ENCODE results near the gene ZCWPW1. TPM values are rescaled to one million over a fixed set of nuclear protein-coding genes. Genes with fewer than 3 reads are reported as not detected.

Gene ZCWPW1
- total and polyA plus RNA-seq, 2 of the 8 experiments (the other 6 are each of a cell fraction or from before 2014, with no cell fraction given), result 0.51 to 1.4 TPM

DNA sequence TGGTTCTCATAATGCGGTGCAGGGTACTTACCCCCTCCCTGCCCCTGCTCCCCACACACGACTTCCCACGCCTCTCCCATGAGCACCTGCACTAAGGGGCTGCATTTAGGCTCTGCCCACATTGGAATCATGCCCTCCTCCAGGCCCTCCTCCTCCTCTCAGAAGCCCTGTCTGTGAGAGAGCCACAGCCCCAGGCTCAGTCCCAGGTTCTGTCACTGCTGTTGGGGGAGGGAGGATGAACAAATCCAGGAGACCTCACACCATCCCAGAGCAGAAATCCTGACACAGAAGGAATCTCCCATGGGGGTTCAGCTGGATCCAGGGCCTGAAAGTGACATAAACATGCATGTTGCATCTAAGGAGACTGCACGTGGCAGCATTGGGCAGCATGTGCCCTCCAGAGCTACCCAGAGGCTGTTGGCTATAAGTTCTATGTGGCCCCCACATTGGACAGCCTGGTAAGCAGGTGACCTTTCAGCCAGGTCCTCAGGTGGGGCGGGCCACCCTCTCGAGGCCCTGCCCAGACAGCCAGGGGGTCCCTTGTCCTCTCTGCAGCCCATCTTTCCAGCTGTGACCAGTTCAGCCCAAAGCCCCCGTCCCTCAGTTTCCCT lies 56.8 kb downstream of the ZCWPW1 start:
- H3K56ac ChIP-seq (replicated peaks; ENCODE audit: insufficient read length, low read depth, low read length), result no peak overlapping the region
- H2BK12ac ChIP-seq (ENCODE audit: low read depth, low read length), result peak overlapping the region; percentile 60; the same call in 1 of the 2 replicates
- peak overlapping the region; percentile 98 for H2BK15ac ChIP-seq (ENCODE audit: low read length)
- FAIRE-seq, result no peak
- no peak for DNase-seq (ENCODE audit: low read depth in 1 of 2, low spot score in 2 of 2)
- no peak overlapping the region; the same call in 1 of the 2 replicates for H3K27ac ChIP-seq (ENCODE audit: low read depth, low read length)
- H2AK5ac ChIP-seq (ENCODE audit: low read depth, low read length), result 0 out of 2 replicates have a peak overlapping the region, but pooled peaks have one; percentile 18
- H2BK120ac ChIP-seq (replicated peaks; ENCODE audit: low read depth, low read length), result no peak overlapping the region
- H3K23ac ChIP-seq (ENCODE audit: insufficient read length), result no peak overlapping the region
- peaks cover 0 to 31% (median 19%) of the 10 kb centered on the region in 4 experiments; a peak in 6 of 7 replicates for H3K4me1 ChIP-seq (replicated peaks in 1 of 4; ENCODE audit: control insufficient read depth in 3 of 4, insufficient read depth in 4 of 4, low read length in 3 of 4)
- no peak overlapping the region for H3K14ac ChIP-seq (ENCODE audit: insufficient read length)
- 0 out of 7 replicates have a peak, but pooled peaks cover 0 to 2% (median 0%) of the 10 kb centered on the region in 4 experiments for H3K27me3 ChIP-seq (replicated peaks in 1 of 4; ENCODE audit: control insufficient read depth in 3 of 4, extremely low read depth in 1 of 4, insufficient read depth in 3 of 4, low read length in 3 of 4)
- ChIA-PET POLR2A (ENCODE audit: partially characterized antibody) (interaction anchor here (1.0 to 2.1 kb wide), 5 partner anchors 10 to 57 kb away, joined by 3 to 9 read pairs (median 4); partner anchors contain the start of gene ZCWPW1), CTCF (ENCODE audit: partially characterized antibody) (interaction anchor here (0.6 to 1.9 kb wide), 4 partner anchors 35 to 238 kb away, joined by 3 to 10 read pairs (median 3); no protein-coding TSS in a partner anchor)
- no peak overlapping the region for H4K8ac ChIP-seq (ENCODE audit: extremely low read depth, insufficient read depth, low read length)
- H3K79me2 ChIP-seq (ENCODE audit: control insufficient read depth in 1 of 2, insufficient read depth in 2 of 2, low read length in 2 of 2), result no peaks in the 10 kb centered on the region
- no peak overlapping the region for H4K5ac ChIP-seq (ENCODE audit: insufficient read length, low read depth, low read length)
- H4K20me1 ChIP-seq (replicated peaks in 1 of 2; ENCODE audit: control insufficient read depth in 1 of 2, insufficient read depth in 2 of 2, low read length in 2 of 2), result no peaks in the 10 kb centered on the region
- peak overlapping the region; percentile 18; the same call in 1 of the 2 replicates for H2BK20ac ChIP-seq (ENCODE audit: low read length)
- H2AFZ ChIP-seq (ENCODE audit: low read length), result no peak overlapping the region
- H3K23me2 ChIP-seq (ENCODE audit: low read depth, low read length), result no peaks in the 10 kb centered on the region
- no peak overlapping the region for H3K4ac ChIP-seq (replicated peaks; ENCODE audit: insufficient read length, low read depth, low read length)
- peak overlapping the region; percentile 63 for H3K18ac ChIP-seq (ENCODE audit: extremely low read depth, low read length)
- no peak overlapping the region for H2BK5ac ChIP-seq (ENCODE audit: low read depth, low read length)
- H3K4me3 ChIP-seq (ENCODE audit: extremely low read depth in 1 of 4, insufficient read depth in 2 of 4, low read depth in 3 of 4, low read length in 4 of 4), result no peak overlapping the region
- no peak overlapping the region for H4K91ac ChIP-seq (replicated peaks; ENCODE audit: insufficient read length, low read length)
- H3K9ac ChIP-seq (replicated peaks in 1 of 4; ENCODE audit: extremely low read depth in 1 of 4, low read depth in 3 of 4, low read length in 3 of 4), result no peak overlapping the region
- H3K36me3 ChIP-seq (ENCODE audit: control insufficient read depth in 2 of 4, insufficient read depth in 4 of 4, low read length in 3 of 4), result peaks cover 0 to 13% (median 0%) of the 10 kb centered on the region in 4 experiments; a peak in 1 of 8 replicates
- H3K9me3 ChIP-seq (ENCODE audit: insufficient read depth in 2 of 2, low read depth in 1 of 2, low read length in 1 of 2), result no peaks in the 10 kb centered on the region
- WGBS, 2 experiments (ENCODE audit: extremely low coverage in 1 of 2, insufficient coverage in 1 of 2, insufficient read length in 1 of 2, insufficient replicate concordance in 2 of 2, low coverage in 1 of 2, low lambda C conversion rate in 2 of 2, missing lambda C conversion rate in 1 of 2), result 94% methylated on average over 7 of the region's 7 CpGs; no CpG with 5 or more reads in 1 of the 2 experiments
- H3K79me1 ChIP-seq (ENCODE audit: low read depth, low read length), result peaks cover 2% of the 10 kb centered on the region; the same call in 1 of the 2 replicates
- H3K4me2 ChIP-seq (ENCODE audit: insufficient read depth in 1 of 2, low read depth in 2 of 2, low read length in 2 of 2), result no peak overlapping the region
- TF ChIP-seq KDM1A (IDR thresholded peaks at IDR 0.05; ENCODE audit: borderline replicate concordance, low read length) (no peak), BACH1 (IDR thresholded peaks at IDR 0.05; ENCODE audit: low read length) (no peak), CBX8 (IDR thresholded peaks at IDR 0.05; ENCODE audit: borderline replicate concordance, low read depth, low read length) (no peak), SRF (IDR thresholded peaks at IDR 0.05; ENCODE audit: low read depth, low read length) (no peak), CHD1 (IDR thresholded peaks at IDR 0.05; ENCODE audit: low read depth, low read length) (no peak), SP4 (IDR thresholded peaks at IDR 0.05; ENCODE audit: low read length) (no peak), EP300 (IDR thresholded peaks at IDR 0.05; ENCODE audit: borderline replicate concordance in 1 of 2, low read depth in 2 of 2, low read length in 2 of 2) (no peak), HDAC2 (IDR thresholded peaks at IDR 0.05; ENCODE audit: borderline replicate concordance in 1 of 2, low read depth in 2 of 2, low read length in 2 of 2) (no peak), SIRT6 (IDR thresholded peaks at IDR 0.05; ENCODE audit: low read length) (no peak)
- TF ChIP-seq, protein P1, sequence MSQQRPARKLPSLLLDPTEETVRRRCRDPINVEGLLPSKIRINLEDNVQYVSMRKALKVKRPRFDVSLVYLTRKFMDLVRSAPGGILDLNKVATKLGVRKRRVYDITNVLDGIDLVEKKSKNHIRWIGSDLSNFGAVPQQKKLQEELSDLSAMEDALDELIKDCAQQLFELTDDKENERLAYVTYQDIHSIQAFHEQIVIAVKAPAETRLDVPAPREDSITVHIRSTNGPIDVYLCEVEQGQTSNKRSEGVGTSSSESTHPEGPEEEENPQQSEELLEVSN (IDR thresholded peaks at IDR 0.05), result no peak
- TF ChIP-seq, protein P2, sequence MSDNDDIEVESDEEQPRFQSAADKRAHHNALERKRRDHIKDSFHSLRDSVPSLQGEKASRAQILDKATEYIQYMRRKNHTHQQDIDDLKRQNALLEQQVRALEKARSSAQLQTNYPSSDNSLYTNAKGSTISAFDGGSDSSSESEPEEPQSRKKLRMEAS (IDR thresholded peaks at IDR 0.05), result no peak
